MCF 10A (cell line): ENCODE data around the gene DUS1L. TPM values are rescaled to one million over a fixed set of nuclear protein-coding genes. Genes with fewer than 3 reads are reported as not detected.

Source experiments
- BruUV-seq: library from RNA; stranded (reverse); fragments of 400-500 nt; replicated peaks from 2 replicates; lab custom pipeline; 2021; lab: Mats Ljungman, UMichigan
- CTCF ChIA-PET: fragments of 300-600 bp; sonication (Branson Sonifier 250); formaldehyde crosslinking; extraction: SDS; loops from one replicate; lab custom pipeline; 2021; ENCODE audit warnings: antibody characterized with exemption, inconsistent platforms; lab: Yijun Ruan, JAX
- POLR2A ChIA-PET: fragments of 300-600, 350-650 bp; sonication (Branson Sonifier 250); formaldehyde crosslinking; extraction: SDS; loops from one replicate; lab custom pipeline; 2020; ENCODE audit warnings: antibody characterized with exemption, inconsistent platforms; lab: Yijun Ruan, JAX
- DNase-seq: peaks from one replicate; pipeline ENCODE4 v3.0.0-alpha.2; 2018; ENCODE audit not compliant: unreplicated experiment
- H3K27ac Mint-ChIP-seq: one replicate; pipeline ENCODE4 v1.8.0; 2022; ENCODE audit warnings: mild to moderate bottlenecking, low read depth, mixed read lengths; ENCODE audit not compliant: unreplicated experiment
- H3K27me3 Mint-ChIP-seq: one replicate; pipeline ENCODE4 v1.8.0; 2022; ENCODE audit warnings: mixed read lengths; ENCODE audit not compliant: insufficient read depth, unreplicated experiment
- H3K36me3 Mint-ChIP-seq: one replicate; pipeline ENCODE4 v1.8.0; 2022; ENCODE audit warnings: mild to moderate bottlenecking, moderate library complexity, mixed read lengths; ENCODE audit not compliant: insufficient read depth, unreplicated experiment
- H3K4me1 Mint-ChIP-seq: one replicate; pipeline ENCODE4 v1.8.0; 2022; ENCODE audit warnings: mixed read lengths; ENCODE audit not compliant: insufficient read depth, unreplicated experiment
- H3K4me3 Mint-ChIP-seq: one replicate; pipeline ENCODE4 v1.8.0; 2022; ENCODE audit warnings: mild to moderate bottlenecking, moderate library complexity, mixed read lengths; ENCODE audit not compliant: unreplicated experiment
- H3K9me3 Mint-ChIP-seq: one replicate; pipeline ENCODE4 v1.8.0; 2022; ENCODE audit warnings: mixed read lengths; ENCODE audit not compliant: unreplicated experiment
- intact Hi-C: fragments of 100-400 bp; cut with micrococcal nuclease; formaldehyde crosslinking; loops from 2 replicates; pipeline ENCODE4 v1.14.1; 2022
- total RNA-seq: library from RNA; stranded (reverse); gene quantifications from 2 replicates; pipeline ENCODE4 v1.2.3, GENCODE V29; 2022
- TF ChIP-seq, protein P1 (sequence below): fragments of 200-600 bp; IDR thresholded peaks from one replicate; pipeline ENCODE4 v1.8.0; 2022; ENCODE audit warnings: antibody characterized with exemption, mild to moderate bottlenecking; ENCODE audit not compliant: unreplicated experiment

Gene DUS1L
- total RNA-seq, 1 experiment from 2014 or later = 116 TPM

DNA sequence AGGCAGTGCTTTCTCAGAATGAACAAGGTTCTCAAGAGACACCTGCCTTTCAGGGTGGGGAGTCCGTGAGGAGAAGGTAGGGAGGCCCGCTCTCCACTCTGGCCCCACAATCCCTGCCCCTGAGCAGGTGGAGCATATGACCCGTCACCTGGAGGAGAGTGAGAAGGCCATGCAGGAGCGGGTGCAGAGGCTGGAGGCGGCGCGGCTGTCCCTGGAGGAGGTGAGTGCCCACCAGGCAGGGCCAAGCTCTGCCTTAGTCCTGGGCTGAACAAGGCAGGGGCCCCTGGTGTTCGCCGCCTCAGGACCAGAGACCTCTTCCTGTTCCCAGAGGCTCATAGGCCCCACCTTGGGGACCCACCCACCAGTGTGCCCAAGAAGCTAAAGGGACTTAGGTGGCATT lies 36.6 kb downstream of the DUS1L start:
- Mint-ChIP-seq H3K27me3 (no peaks in the 10 kb centered on the region), H3K27ac (no peak overlapping the region), H3K36me3 (peaks cover 5% of the 10 kb centered on the region), H3K4me1 (peaks cover 4% of the 10 kb centered on the region), H3K9me3 (no peaks in the 10 kb centered on the region), H3K4me3 (no peak overlapping the region)
- ChIA-PET POLR2A (interaction anchor here (1.4 to 1.7 kb wide), 2 partner anchors 9 to 49 kb away, joined by 4 read pairs; partner anchors contain the start of gene DCXR), CTCF (interaction anchor here (1.9 to 2.3 kb wide), 2 partner anchors 9 to 126 kb away, joined by 12 to 13 read pairs; no protein-coding TSS in a partner anchor)
- TF ChIP-seq, protein P1, sequence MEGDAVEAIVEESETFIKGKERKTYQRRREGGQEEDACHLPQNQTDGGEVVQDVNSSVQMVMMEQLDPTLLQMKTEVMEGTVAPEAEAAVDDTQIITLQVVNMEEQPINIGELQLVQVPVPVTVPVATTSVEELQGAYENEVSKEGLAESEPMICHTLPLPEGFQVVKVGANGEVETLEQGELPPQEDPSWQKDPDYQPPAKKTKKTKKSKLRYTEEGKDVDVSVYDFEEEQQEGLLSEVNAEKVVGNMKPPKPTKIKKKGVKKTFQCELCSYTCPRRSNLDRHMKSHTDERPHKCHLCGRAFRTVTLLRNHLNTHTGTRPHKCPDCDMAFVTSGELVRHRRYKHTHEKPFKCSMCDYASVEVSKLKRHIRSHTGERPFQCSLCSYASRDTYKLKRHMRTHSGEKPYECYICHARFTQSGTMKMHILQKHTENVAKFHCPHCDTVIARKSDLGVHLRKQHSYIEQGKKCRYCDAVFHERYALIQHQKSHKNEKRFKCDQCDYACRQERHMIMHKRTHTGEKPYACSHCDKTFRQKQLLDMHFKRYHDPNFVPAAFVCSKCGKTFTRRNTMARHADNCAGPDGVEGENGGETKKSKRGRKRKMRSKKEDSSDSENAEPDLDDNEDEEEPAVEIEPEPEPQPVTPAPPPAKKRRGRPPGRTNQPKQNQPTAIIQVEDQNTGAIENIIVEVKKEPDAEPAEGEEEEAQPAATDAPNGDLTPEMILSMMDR = no peak
- no peak for DNase-seq
- no TSS peak for BruUV-seq
- intact Hi-C loops = no loop called here

DNA sequence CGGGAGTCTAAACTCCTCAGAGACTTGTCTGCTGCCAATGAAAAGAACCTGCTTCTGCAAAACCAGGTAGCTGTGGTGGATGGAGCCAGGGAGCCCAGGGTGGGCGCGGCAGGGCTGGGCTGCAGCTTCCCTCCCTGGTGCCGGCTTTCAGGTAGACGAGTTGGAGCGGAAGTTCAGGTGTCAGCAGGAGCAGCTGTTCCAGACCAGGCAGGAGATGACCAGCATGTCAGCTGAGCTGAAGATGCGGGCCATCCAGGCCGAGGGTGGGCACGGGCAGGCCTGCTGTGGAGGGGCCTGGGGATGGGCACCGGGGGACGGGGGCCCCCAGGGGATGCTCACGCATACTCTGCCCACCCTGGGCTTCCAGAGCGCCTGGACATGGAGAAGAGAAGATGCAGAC lies 37.4 kb downstream of the DUS1L start:
- no TSS peak for BruUV-seq
- ChIA-PET POLR2A (interaction anchor here (0.6 to 1.4 kb wide), 2 partner anchors 48 to 59 kb away, joined by 3 to 4 read pairs; no protein-coding TSS in a partner anchor), CTCF (no interaction called here)
- intact Hi-C loops = no loop called here
- Mint-ChIP-seq H3K36me3 (peaks cover 5% of the 10 kb centered on the region), H3K27me3 (no peaks in the 10 kb centered on the region), H3K4me1 (peaks cover 6% of the 10 kb centered on the region), H3K27ac (no peak overlapping the region), H3K4me3 (no peak overlapping the region), H3K9me3 (no peaks in the 10 kb centered on the region)
- TF ChIP-seq, protein P1 = no peak
- DNase-seq = no peak

DNA sequence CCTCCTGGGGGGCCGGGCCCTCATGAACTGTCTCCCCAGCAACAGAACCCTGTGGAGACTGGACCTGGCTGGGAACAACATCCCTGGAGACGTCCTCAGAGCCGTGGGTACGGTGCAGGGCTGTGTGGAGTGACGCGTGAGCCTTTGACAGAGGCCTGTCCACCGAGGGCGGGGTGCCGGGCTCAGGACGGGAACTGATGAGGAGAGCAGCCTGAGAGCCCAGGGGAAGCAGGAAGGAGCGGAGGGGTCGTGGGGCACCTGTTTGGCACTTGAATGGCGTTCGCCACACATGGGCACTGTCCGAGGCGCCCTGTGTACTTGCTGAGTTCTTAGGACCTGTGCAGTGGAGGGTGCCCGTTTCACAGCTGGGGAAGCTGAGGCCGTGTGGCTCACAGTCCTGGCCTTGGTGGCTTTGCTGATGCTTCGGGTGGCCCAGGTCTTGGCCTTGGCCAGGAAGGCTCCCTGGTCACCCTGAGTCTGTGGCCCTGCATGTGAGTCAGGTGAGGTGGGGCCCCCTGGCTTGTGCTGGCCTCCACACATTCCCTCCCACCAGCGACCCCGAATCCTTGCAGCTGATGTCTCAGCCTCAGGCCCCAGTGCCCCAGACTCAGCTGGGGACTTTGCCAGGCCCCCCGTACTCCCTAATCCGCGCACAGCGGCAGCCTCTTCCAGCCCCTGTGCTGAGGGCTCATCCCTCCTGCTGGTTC lies 40.0 kb downstream of the DUS1L start:
- intact Hi-C loops = no loop called here
- DNase-seq = no peak
- Mint-ChIP-seq H3K27me3 (no peaks in the 10 kb centered on the region), H3K4me3 (no peak overlapping the region), H3K36me3 (peaks cover 5% of the 10 kb centered on the region), H3K9me3 (no peaks in the 10 kb centered on the region), H3K27ac (no peak overlapping the region), H3K4me1 (peaks cover 14% of the 10 kb centered on the region)
- ChIA-PET POLR2A (no interaction called here), CTCF (interaction anchor here (0.8 to 1.2 kb wide), 3 partner anchors 12 to 66 kb away, joined by 3 read pairs; partner anchors contain the start of gene DCXR)
- TF ChIP-seq, protein P1 = no peak
- no TSS peak for BruUV-seq

DNA sequence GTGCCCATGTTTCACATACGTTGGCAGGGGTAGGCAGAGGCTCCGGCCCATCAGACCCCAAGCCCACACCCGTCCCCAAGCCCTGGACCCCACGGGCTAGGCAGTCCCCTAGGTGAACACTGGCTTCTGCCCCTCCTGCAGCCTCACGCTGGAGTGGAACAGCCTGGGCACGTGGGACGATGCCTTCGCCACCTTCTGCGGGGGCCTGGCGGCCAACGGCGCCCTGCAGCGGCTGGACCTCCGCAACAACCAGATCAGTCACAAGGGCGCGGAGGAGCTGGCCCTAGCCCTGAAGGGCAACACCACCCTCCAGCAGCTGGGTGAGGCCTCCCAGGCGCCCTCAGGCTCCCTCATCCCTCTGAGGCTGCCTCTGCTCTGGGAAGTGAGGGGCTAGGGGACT lies 40.7 kb downstream of the DUS1L start:
- intact Hi-C loops = no loop called here
- TF ChIP-seq, protein P1 = no peak
- Mint-ChIP-seq H3K4me3 (no peak overlapping the region), H3K36me3 (peaks cover 5% of the 10 kb centered on the region), H3K27ac (no peak overlapping the region), H3K9me3 (no peaks in the 10 kb centered on the region), H3K27me3 (no peaks in the 10 kb centered on the region), H3K4me1 (peaks cover 16% of the 10 kb centered on the region)
- POLR2A ChIA-PET = no interaction called here
- no peak for DNase-seq
- no TSS peak for BruUV-seq
- CTCF ChIA-PET = interaction anchor here (0.8 to 1.2 kb wide), 2 partner anchors 62 to 65 kb away, joined by 3 read pairs; no protein-coding TSS in a partner anchor
